GM12865 (cell line): ENCODE results near the gene NDUFA11.
"Not testable (repeated sequence)": the region's sequence is repeated elsewhere in the genome, so short reads cannot be mapped to it uniquely, and the experiment has no call there.

Experiments used
- DNase-seq: peaks from one replicate; pipeline ENCODE4 v3.0.0; 2010; ENCODE audit warnings: low read depth
- H3K4me3 ChIP-seq: 2 replicates; pipeline ENCODE4 v1.5.1; 2011; ENCODE audit warnings: mild to moderate bottlenecking, low read depth, low read length, control low read depth
- TF ChIP-seq, protein P1 (sequence below): IDR thresholded peaks from 2 replicates; pipeline ENCODE4 v1.5.1; 2011; ENCODE audit warnings: low read length, control low read depth, low read depth, inconsistent platforms; ENCODE audit not compliant: insufficient read depth; ENCODE audit errors: missing control alignments

NDUFA11 gene

DNA sequence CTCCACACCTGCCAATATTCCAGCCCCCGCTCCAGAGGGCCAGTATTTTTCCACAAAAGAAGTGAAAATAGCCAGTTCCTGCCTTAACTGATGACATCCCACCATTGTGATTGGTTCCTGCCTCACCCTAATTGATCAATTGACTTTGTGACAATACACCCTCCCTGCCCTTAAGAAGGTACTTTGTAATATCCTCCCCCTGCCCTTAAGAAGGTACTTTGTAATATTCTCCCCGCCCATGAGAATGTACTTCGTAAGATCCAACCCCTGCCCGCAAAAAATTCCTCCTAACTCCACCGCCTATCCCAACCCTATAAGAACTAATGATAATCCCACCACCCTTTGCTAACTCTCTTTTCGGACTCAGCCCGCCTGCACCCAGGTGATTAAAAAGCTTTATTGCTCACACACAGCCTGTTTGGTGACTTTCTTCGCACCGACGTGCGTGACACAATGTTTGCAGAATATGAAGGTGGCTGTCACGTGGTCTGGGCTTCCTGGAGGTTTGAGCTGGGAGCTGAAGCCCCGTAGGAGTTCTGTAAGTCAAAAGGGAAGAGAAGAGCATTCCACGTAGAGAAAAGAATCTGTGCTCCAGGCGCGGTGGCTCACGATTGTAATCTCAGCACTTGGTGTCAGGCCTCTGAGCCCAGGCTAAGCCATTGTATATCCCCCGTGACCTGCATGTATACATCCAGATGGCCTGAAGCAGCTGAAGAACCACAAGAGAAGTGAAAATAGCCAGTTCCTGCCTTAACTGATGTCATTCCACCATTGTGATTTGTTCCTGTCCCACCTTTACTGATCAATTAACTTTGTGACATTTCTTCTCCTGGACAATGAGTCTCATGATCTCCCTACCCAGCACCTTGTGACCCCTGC, 46.1 kb downstream of the NDUFA11 start:
- H3K4me3 ChIP-seq, result no peak overlapping the region
- DNase-seq, result no peak
- TF ChIP-seq, protein P1, sequence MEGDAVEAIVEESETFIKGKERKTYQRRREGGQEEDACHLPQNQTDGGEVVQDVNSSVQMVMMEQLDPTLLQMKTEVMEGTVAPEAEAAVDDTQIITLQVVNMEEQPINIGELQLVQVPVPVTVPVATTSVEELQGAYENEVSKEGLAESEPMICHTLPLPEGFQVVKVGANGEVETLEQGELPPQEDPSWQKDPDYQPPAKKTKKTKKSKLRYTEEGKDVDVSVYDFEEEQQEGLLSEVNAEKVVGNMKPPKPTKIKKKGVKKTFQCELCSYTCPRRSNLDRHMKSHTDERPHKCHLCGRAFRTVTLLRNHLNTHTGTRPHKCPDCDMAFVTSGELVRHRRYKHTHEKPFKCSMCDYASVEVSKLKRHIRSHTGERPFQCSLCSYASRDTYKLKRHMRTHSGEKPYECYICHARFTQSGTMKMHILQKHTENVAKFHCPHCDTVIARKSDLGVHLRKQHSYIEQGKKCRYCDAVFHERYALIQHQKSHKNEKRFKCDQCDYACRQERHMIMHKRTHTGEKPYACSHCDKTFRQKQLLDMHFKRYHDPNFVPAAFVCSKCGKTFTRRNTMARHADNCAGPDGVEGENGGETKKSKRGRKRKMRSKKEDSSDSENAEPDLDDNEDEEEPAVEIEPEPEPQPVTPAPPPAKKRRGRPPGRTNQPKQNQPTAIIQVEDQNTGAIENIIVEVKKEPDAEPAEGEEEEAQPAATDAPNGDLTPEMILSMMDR, result no peak

DNA sequence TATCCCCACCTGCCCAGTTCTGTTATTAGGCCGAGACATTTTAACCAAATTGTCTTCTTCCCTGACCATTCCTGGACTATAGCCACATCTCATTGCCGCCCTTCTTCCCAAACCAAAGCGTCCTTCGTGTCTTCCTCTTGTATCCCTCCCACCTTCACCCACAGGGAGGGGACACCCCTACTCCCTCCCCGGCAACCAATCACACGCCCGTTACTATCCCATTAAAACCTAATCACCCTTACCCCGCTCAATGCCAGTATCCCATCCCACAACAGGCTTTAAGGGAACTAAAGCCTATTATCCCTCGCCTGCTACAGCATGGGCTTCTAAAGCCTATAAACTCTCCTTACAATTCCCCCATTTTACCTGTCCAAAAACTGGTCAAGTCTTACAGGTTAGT, 48.4 kb downstream of the NDUFA11 start:
- DNase-seq, H3K4me3 ChIP-seq: not testable (repeated sequence)

- not testable (repeated sequence) for DNase-seq, H3K4me3 ChIP-seq
Measured at GRCh38 chr19:5854121-5854520, 49.5 kb downstream of the NDUFA11 start.

DNA sequence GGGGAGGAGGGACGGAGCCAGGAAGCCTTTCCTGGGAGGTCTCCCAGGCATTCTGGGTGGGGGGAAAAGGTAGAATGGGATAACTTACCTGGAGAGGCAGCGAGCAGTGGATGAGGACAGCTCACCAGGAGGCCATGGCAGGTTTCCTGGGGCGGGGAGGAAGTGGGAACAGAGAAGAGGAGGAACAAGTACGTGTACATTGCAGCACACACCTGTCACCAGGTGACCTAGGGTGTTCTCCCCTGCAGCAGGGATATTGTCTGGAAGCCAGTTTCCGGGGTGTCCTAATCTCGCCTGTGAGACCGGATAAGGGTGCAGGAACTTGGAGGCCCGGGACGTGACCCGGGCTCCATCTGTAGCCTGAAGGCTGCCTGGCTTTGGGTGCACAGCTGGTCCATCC, 52.3 kb downstream of the NDUFA11 start, which contains the start of gene FUT3:
TSS of gene FUT3 (minus strand) at position 148 of the 400 bp plus-strand sequence.
- H3K4me3 ChIP-seq, result no peak within 1 kb of the TSS
- no peak for DNase-seq
- TF ChIP-seq, protein P1, result no peak

- no peak overlapping the region for H3K4me3 ChIP-seq
- TF ChIP-seq, protein P1, result no peak
- no peak for DNase-seq
Measured at GRCh38 chr19:5850743-5851293, 52.8 kb downstream of the NDUFA11 start.

DNA sequence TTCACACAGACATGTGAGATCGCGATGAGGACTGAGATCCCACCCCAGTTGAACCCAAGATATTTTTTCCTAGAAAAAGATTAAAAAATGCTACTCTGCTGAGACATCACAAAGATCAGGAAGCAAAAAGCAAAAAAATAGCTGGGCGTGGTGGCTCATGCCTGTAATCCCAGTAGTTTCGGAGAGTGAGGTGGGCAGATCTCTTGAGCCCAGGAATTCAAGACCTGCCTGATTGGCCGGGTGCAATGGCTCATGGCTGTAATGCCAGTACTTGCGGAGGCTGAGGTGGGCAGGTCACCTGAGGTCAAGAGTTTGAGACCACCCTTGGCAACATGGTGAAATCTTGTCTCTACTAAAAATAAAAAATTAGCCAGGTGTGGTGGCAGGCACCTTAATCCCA, 53.4 kb downstream of the NDUFA11 start:
- no peak overlapping the region for H3K4me3 ChIP-seq
- TF ChIP-seq, protein P1, result no peak
- DNase-seq, result no peak

DNA sequence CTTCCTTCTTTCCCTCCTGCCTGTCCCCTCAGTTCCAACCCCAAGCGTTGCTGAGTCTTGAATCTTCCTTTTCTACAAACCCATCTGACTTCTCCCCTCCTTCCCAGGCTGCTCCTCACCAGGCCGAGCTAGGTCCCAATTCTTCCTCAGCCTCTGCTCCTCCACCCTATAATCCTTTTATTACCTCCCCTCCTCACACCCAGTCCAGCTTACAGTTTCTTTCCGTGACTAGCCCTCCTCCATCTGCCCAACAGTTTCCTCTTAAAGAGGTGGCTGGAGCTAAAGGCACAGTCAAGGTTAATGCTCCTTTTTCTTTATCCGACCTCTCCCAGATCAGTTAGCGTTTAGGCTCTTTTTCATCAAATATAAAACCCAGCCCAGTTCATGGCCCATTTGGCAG, 55.0 kb downstream of the NDUFA11 start:
- DNase-seq, H3K4me3 ChIP-seq: not testable (repeated sequence)

DNA sequence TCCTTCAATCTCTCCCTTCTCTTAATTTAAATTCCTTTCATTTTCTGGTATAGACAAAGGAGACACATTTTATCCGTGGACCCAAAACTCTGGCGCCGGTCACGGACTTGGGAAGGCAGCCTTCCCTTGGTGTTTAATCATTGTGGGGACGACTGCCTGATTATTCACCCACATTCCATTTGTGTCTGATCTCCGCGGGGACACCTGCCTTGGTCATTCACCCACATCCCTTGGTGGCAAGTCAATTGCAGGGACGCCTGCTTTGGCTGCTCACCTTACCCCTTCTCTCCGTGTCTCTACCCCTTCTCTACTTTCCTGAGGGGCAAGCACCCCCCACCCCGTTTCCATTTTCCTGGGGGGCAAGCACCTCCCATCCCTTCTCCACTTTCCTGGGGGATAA, 55.7 kb downstream of the NDUFA11 start:
- not testable (repeated sequence) for DNase-seq

More for the DNA sequence above, 55.7 kb downstream of the NDUFA11 start:
- H3K4me3 ChIP-seq, result not testable (repeated sequence)
